ENCODE results near the gene C3.
"Not testable (repeated sequence)": the region's sequence is repeated elsewhere in the genome, so short reads cannot be mapped to it uniquely, and the experiment has no call there.

Gene C3

GRCh38 chr19:6651965-6652804 lies 68.3 kb downstream of the C3 start:
- H3K4me3 ChIP-seq (ENCODE audit: low read depth, low read length): no peak overlapping the region
- DNase-seq (ENCODE audit: low read depth): no peak
- TF ChIP-seq, protein P1, sequence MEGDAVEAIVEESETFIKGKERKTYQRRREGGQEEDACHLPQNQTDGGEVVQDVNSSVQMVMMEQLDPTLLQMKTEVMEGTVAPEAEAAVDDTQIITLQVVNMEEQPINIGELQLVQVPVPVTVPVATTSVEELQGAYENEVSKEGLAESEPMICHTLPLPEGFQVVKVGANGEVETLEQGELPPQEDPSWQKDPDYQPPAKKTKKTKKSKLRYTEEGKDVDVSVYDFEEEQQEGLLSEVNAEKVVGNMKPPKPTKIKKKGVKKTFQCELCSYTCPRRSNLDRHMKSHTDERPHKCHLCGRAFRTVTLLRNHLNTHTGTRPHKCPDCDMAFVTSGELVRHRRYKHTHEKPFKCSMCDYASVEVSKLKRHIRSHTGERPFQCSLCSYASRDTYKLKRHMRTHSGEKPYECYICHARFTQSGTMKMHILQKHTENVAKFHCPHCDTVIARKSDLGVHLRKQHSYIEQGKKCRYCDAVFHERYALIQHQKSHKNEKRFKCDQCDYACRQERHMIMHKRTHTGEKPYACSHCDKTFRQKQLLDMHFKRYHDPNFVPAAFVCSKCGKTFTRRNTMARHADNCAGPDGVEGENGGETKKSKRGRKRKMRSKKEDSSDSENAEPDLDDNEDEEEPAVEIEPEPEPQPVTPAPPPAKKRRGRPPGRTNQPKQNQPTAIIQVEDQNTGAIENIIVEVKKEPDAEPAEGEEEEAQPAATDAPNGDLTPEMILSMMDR (conservative IDR thresholded peaks at IDR 0.05; ENCODE audit: low read depth, low read length): no peak

DNA sequence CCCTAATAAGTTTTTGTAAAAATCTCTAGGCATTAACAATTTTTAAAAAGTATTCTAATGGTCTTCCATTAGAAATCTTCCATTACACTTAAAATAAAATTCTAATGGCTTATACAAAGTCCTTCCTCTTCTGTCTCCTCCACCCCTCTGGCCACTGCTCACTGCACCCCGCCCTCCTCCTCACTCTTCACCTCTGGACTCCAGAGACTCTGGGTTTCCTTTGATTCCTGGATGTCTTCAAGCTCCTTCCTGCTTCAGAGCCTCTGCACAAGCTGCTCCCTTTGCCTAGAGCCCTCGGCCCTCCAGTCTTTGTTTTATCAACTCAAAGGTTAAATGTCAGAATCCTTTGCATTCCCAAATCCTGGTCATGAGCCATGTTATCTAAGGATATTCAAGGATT lies 71.3 kb downstream of the C3 start:
- no peak overlapping the region for H3K4me3 ChIP-seq (ENCODE audit: low read depth, low read length)
- TF ChIP-seq, protein P1 (conservative IDR thresholded peaks at IDR 0.05; ENCODE audit: low read depth, low read length): no peak
- no peak for DNase-seq (ENCODE audit: low read depth)

DNA sequence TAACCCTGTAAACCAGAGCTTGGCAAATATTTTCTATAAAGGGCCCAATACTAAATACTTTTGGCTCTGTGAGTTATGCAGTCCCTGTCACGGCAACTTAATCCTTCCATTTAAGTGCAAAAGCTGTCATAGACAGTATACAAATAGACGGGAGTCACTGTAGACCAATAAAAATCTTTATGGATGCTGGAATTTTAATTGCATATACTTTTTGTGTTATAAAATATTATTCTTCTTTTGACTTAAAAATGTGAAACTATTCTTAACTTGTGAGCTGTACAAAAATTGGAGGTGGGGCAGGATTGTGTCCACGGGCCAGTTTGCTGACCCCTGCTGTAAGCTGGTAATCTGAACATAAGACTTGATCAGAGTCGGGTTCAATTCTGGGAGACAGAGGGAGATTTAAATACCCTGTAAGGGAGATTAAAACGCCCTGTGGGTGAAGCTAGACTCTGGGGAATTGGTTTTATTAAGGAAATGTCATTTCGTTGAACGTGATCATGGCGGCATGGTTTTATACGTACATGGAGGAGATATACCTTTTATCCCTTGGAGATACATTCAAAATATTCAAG lies 72.2 kb downstream of the C3 start:
- TF ChIP-seq, protein P1 (conservative IDR thresholded peaks at IDR 0.05; ENCODE audit: low read depth, low read length): no peak
- no peak for DNase-seq (ENCODE audit: low read depth)
- H3K4me3 ChIP-seq (ENCODE audit: low read depth, low read length): no peak overlapping the region

DNA sequence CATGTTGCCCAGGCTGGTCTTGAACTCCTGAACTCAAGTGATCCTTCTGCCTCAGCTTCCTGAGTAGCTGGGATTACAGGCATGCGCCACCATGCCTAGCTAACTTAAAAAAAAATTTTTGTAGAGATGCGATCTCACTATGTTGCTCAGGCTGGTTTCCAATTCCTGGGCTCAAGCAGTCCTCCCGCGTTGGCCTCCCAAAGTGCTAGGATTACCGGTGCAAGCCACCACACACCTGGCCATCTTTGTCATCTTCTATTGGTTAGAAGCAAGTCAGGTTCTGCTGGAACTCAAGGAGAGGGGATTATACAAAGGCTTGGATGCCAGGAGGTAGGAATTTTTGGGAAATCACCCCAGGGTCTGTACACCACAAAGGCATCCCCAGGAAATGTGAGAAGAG lies 75.7 kb downstream of the C3 start:
- no peak for DNase-seq (ENCODE audit: low read depth)

GRCh38 chr19:6640333-6640732 lies 80.1 kb downstream of the C3 start:
- not testable (repeated sequence) for H3K4me3 ChIP-seq (ENCODE audit: low read depth, low read length); DNase-seq (ENCODE audit: low read depth)

More for the DNA sequence above, 75.7 kb downstream of the C3 start:
- H3K4me3 ChIP-seq (ENCODE audit: low read depth, low read length): no peak overlapping the region
- TF ChIP-seq, protein P1 (conservative IDR thresholded peaks at IDR 0.05; ENCODE audit: low read depth, low read length): no peak

DNA sequence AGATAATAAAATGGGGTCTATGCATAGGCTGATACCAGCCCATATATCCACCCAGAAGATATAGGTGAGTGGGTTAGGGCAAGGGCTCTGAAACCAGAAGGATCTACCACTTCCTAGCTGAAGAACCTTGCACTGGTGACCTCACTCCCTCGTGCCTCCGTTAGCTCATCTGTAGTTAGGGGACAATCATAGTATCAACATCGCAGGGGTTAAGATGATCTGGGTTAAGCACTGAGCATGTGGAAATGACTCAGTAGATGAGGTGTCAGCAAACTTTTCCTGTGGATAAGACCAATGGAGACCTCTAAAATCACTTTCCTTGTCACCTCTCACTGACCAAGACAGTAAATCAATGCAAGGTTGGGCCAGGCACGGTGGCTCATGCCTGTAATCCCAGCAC lies 81.0 kb downstream of the C3 start:
- H3K4me3 ChIP-seq (ENCODE audit: low read depth, low read length): no peak overlapping the region
- DNase-seq (ENCODE audit: low read depth): no peak
- TF ChIP-seq, protein P1 (conservative IDR thresholded peaks at IDR 0.05; ENCODE audit: low read depth, low read length): no peak

GRCh38 chr19:6633456-6633813 lies 87.0 kb downstream of the C3 start:
- H3K4me3 ChIP-seq (ENCODE audit: low read depth, low read length); DNase-seq (ENCODE audit: low read depth): not testable (repeated sequence)

Data from choroid plexus epithelial cell (primary cell).